Endothelial cell of umbilical vein (primary cell): ENCODE data around the gene BANK1. TPM values are rescaled to one million over a fixed set of nuclear protein-coding genes. Genes with fewer than 3 reads are reported as not detected.

ENCODE experiments used
- BruUV-seq: library from RNA; stranded (reverse); fragments of 400-500 nt; replicated peaks from 2 replicates; lab custom pipeline; 2021; lab: Mats Ljungman, UMichigan
- CTCF ChIA-PET: fragments of 300-600, 350-600 bp; sonication (Branson Sonifier 250); formaldehyde crosslinking; loops from one replicate; lab custom pipeline; 2021; ENCODE audit warnings: antibody characterized with exemption, inconsistent platforms; lab: Charles Lee
- POLR2A ChIA-PET: fragments of 300-600, 350-600 bp; sonication (Branson Sonifier 250); formaldehyde crosslinking; loops from one replicate; lab custom pipeline; 2021; ENCODE audit warnings: antibody characterized with exemption, inconsistent platforms; lab: Charles Lee
- DNase-seq: peaks from one replicate; pipeline ENCODE4 v3.0.0-alpha.2; 2011; ENCODE audit warnings: low read depth, low spot score
- FAIRE-seq: peaks from 2 replicates; lab custom pipeline; 2011; peaks lifted over from hg19 to GRCh38; lab: Jason Lieb, UNC
- H2AFZ ChIP-seq: 2 replicates; pipeline ENCODE4 v1.6.0; 2012; ENCODE audit warnings: low read depth, low read length, control low read depth, inconsistent platforms
- H3K27ac ChIP-seq: 2 replicates; pipeline ENCODE4 v1.5.1; 2011; ENCODE audit warnings: low read depth, mild to moderate bottlenecking, control low read depth, low read length, moderate library complexity; ENCODE audit not compliant: insufficient read depth
- H3K27me3 ChIP-seq, 2 experiments: 2 replicates each; pipeline versions ENCODE4 v1.6.0 to v1.6.1; 2011; ENCODE audit warnings: low read length in 2 of 2, mixed read lengths in 1 of 2; ENCODE audit not compliant: control insufficient read depth in 2 of 2, insufficient read depth in 2 of 2
- H3K36me3 ChIP-seq, 2 experiments: 2 replicates in 1 of 2; 3 replicates in 1 of 2; pipeline ENCODE4 v1.5.1; 2011; ENCODE audit warnings: low read length in 2 of 2, mild to moderate bottlenecking in 1 of 2, moderate library complexity in 1 of 2; ENCODE audit not compliant: control insufficient read depth in 2 of 2, insufficient read depth in 2 of 2; ENCODE audit errors: extremely low read depth in 1 of 2
- H3K4me1 ChIP-seq: 3 replicates; pipeline ENCODE4 v1.5.1; 2011; ENCODE audit warnings: mild to moderate bottlenecking, low read length; ENCODE audit not compliant: control insufficient read depth, insufficient read depth; ENCODE audit errors: extremely low read depth
- H3K4me2 ChIP-seq: 2 replicates; pipeline ENCODE4 v1.6.1; 2011; ENCODE audit warnings: low read length, control low read depth, mixed read lengths; ENCODE audit not compliant: insufficient read depth
- H3K4me3 ChIP-seq, 3 experiments: fragments of 200-600 bp in 1 of 3; sonication (generic), shearing (Covaris generic) in 1 of 3; replicated peaks in 1 of 3; 2 replicates each; pipeline ENCODE4 v1.5.1; 2011 to 2016; ENCODE audit warnings: control low read depth in 3 of 3, low read length in 3 of 3, mild to moderate bottlenecking in 2 of 3, inconsistent platforms in 1 of 3, low read depth in 1 of 3, moderate library complexity in 1 of 3; ENCODE audit not compliant: insufficient read depth in 1 of 3
- H3K79me2 ChIP-seq: 2 replicates; pipeline ENCODE4 v1.6.0; 2012; ENCODE audit warnings: low read length, inconsistent platforms; ENCODE audit not compliant: control insufficient read depth, insufficient read depth
- H3K9ac ChIP-seq: replicated peaks from 2 replicates; pipeline ENCODE3; 2011; ENCODE audit warnings: low read length, control low read depth; ENCODE audit not compliant: insufficient read depth; ENCODE audit errors: extremely low read depth
- H3K9me1 ChIP-seq: replicated peaks from 3 replicates; pipeline ENCODE4 v1.6.0; 2011; ENCODE audit warnings: mild to moderate bottlenecking, low read length; ENCODE audit not compliant: control insufficient read depth, insufficient read depth; ENCODE audit errors: extremely low read depth
- H3K9me3 ChIP-seq: replicated peaks from 2 replicates; pipeline ENCODE4 v1.5.1; 2012; ENCODE audit warnings: low read length, inconsistent platforms; ENCODE audit not compliant: control insufficient read depth, insufficient read depth
- H4K20me1 ChIP-seq: replicated peaks from 2 replicates; pipeline ENCODE3; 2011; ENCODE audit warnings: mild to moderate bottlenecking, low read length; ENCODE audit not compliant: control insufficient read depth, insufficient read depth; ENCODE audit errors: extremely low read depth
- EZH2 ChIP-seq: IDR thresholded peaks from 2 replicates; pipeline ENCODE4 v1.6.1; 2012; ENCODE audit warnings: borderline replicate concordance, low read depth, mild to moderate bottlenecking, moderate library complexity, low read length, inconsistent platforms; ENCODE audit not compliant: severe bottlenecking
- FOS ChIP-seq: IDR thresholded peaks from 2 replicates; pipeline ENCODE4 v1.6.1; 2011; ENCODE audit warnings: mild to moderate bottlenecking, low read length, moderate library complexity, borderline replicate concordance; ENCODE audit not compliant: insufficient read depth
- GATA2 ChIP-seq: IDR thresholded peaks from 2 replicates; pipeline ENCODE4 v1.7.0; 2011; ENCODE audit warnings: low read depth, mild to moderate bottlenecking, moderate library complexity, mixed read lengths, low read length; ENCODE audit not compliant: insufficient read length, insufficient read depth
- MYC ChIP-seq: IDR thresholded peaks from one replicate; pipeline ENCODE4 v1.6.1; 2011; ENCODE audit warnings: mild to moderate bottlenecking, low read depth, low read length
- POLR2A ChIP-seq: IDR thresholded peaks from 2 replicates; pipeline ENCODE4 v1.6.1; 2012; ENCODE audit warnings: low read depth, mild to moderate bottlenecking, control low read depth, low read length
- POLR2AphosphoS5 ChIP-seq: IDR thresholded peaks from 2 replicates; pipeline ENCODE4 v1.6.1; 2012; ENCODE audit warnings: low read depth, mild to moderate bottlenecking, control low read depth, low read length, moderate library complexity; ENCODE audit not compliant: insufficient read depth
- dilution Hi-C: fragments of 300-500 bp; cut with MboI; formaldehyde crosslinking; loops from one replicate; pipeline ENCODE4 v1.15.0; 2019; ENCODE audit warnings: low sequenced_read_pairs; ENCODE audit not compliant: extremely low pct_ligation_motif_present
- intact Hi-C: fragments of 100-400 bp; cut with micrococcal nuclease; formaldehyde crosslinking; loops from one replicate; pipeline ENCODE4 v1.10.0; 2022
- polyA plus RNA-seq, 4 experiments: library from polyadenylated mRNA; depleted of rRNA in 3 of 4; stranded (reverse) in 3 of 4; unstranded in 1 of 4; fragments of >200 nt; gene quantifications; 2 replicates each; pipeline versions ENCODE4 v1.2.1 to v1.2.3, GENCODE V29; 2011 to 2012; ENCODE audit warnings: missing spikeins in 1 of 4
- total RNA-seq: library from RNA; stranded (reverse); gene quantifications from 2 replicates; pipeline ENCODE4 v1.2.3, GENCODE V29; 2021
- TF ChIP-seq, protein P1 (sequence below): IDR thresholded peaks from 2 replicates; pipeline ENCODE4 v1.6.1; 2011; ENCODE audit not compliant: insufficient read depth, insufficient read length

The BANK1 gene
- total and polyA plus RNA-seq, 2 donors (not counting 3 experiments of a cell fraction or from before 2014, with no cell fraction given) = 0.29 to 0.32 TPM

DNA sequence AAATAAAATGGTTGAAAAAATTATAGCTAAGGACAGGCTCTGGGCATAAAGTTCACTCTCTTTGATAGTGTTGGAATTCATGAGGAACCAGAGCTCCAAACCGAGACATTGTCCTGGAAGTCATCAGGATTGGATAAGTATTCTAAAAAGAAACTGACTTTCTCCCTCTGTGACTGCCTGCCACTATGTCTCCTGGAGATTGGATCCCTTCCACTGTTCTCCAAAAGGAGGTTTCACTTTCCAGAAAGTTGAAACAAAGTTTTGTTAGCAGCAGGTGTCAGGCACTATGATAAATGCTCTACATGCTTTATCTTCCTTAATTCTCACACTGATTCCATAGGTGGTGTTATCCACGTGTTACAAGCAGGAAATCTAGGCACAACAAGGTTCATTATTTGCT, 16.8 kb downstream of the BANK1 start:
- Histone ChIP-seq H3K9me1 (no peaks in the 10 kb centered on the region), H3K4me3 (no peak overlapping the region), H3K27me3 (no peaks in the 10 kb centered on the region), H3K4me1 (no peaks in the 10 kb centered on the region), H3K79me2 (no peaks in the 10 kb centered on the region), H3K9me3 (no peaks in the 10 kb centered on the region), H4K20me1 (no peaks in the 10 kb centered on the region), H2AFZ (no peak overlapping the region), H3K4me2 (no peak overlapping the region), H3K9ac (no peak overlapping the region), H3K36me3 (no peaks in the 10 kb centered on the region), H3K27ac (no peak overlapping the region)
- intact Hi-C loops = no loop called here
- ChIA-PET POLR2A (no interaction called here), CTCF (interaction anchor here (0.6 to 1.7 kb wide), 2 partner anchors 456 to 624 kb away, joined by 3 to 4 read pairs; no protein-coding TSS in a partner anchor)
- DNase-seq (no peak), FAIRE-seq (no peak)
- dilution Hi-C loops = no loop called here
- TF ChIP-seq MYC = no peak
- no peak for TF ChIP-seq EZH2
- TF ChIP-seq, protein P1, sequence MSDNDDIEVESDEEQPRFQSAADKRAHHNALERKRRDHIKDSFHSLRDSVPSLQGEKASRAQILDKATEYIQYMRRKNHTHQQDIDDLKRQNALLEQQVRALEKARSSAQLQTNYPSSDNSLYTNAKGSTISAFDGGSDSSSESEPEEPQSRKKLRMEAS = no peak
- TF ChIP-seq GATA2 = no peak
- TF ChIP-seq FOS = no peak
- TF ChIP-seq POLR2A = no peak
- no peak for TF ChIP-seq POLR2AphosphoS5
- no TSS peak for BruUV-seq

DNA sequence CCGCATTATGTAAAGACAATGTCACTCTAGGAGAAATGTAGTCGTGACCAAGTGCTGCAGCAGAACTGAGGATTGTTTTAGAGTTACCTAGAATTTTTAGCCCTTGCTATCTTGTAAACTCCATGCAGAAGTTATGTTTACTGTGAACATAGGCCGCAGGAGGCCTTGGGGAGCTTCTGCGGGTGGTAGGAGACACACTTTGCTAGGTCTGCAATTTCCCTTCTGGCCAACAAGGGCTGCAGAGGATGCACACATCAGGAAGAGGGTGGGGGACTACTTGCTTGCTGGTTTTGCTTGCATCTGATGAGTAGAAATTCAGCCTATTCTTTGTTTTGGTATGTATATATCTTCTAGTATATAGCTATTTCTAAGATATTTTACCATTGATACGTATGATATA, 23.1 kb downstream of the BANK1 start:
- no peak for DNase-seq
- intact Hi-C loops = no loop called here
- CTCF ChIA-PET = interaction anchor here (1.5 kb wide), 1 partner anchor 445 kb away, joined by 4 read pairs; no protein-coding TSS in a partner anchor

More for the DNA sequence above, 23.1 kb downstream of the BANK1 start:
- POLR2A ChIA-PET = no interaction called here
- H3K4me3 ChIP-seq = no peak overlapping the region
- no peaks in the 10 kb centered on the region for H3K36me3 ChIP-seq
- no peaks in the 10 kb centered on the region for H3K4me1 ChIP-seq
- FAIRE-seq = no peak
- H3K4me2 ChIP-seq = no peak overlapping the region
- BruUV-seq = no TSS peak
- no peak overlapping the region for H3K9ac ChIP-seq
- H3K9me1 ChIP-seq = no peaks in the 10 kb centered on the region
- dilution Hi-C loops = no loop called here
- no peaks in the 10 kb centered on the region for H3K27me3 ChIP-seq
- no peaks in the 10 kb centered on the region for H3K79me2 ChIP-seq
- TF ChIP-seq FOS (no peak), EZH2 (no peak)
- H2AFZ ChIP-seq = no peak overlapping the region
- no peaks in the 10 kb centered on the region for H4K20me1 ChIP-seq
- H3K27ac ChIP-seq = no peak overlapping the region
- H3K9me3 ChIP-seq = no peaks in the 10 kb centered on the region
